Fibroblast of upper back skin (primary cell): ENCODE results near the gene WWOX.
A peak's percentile ranks its signal among the peaks of the same experiment; 100 is the strongest.

ENCODE experiments used
- DNase-seq: peaks from one replicate; pipeline ENCODE4 v3.0.0-alpha.2; 2013

WWOX gene

GRCh38 chr16:78633551-78633950 lies 534.1 kb downstream of the WWOX start:
- DNase-seq = no peak

- DNase-seq = no peak
Measured at GRCh38 chr16:78635807-78636206, 536.4 kb downstream of the WWOX start.

- DNase-seq = no peak
Measured at GRCh38 chr16:78638371-78638770, 538.9 kb downstream of the WWOX start.

GRCh38 chr16:78639775-78640174 lies 540.3 kb downstream of the WWOX start:
- no peak for DNase-seq

GRCh38 chr16:78640886-78641285 lies 541.4 kb downstream of the WWOX start:
- DNase-seq = no peak

GRCh38 chr16:78641433-78641832 lies 542.0 kb downstream of the WWOX start:
- DNase-seq = no peak

- no peak for DNase-seq
Measured at GRCh38 chr16:78642621-78643285, 543.3 kb downstream of the WWOX start.

GRCh38 chr16:78645657-78646056 lies 546.2 kb downstream of the WWOX start:
- DNase-seq = no peak

GRCh38 chr16:78647019-78647418 lies 547.6 kb downstream of the WWOX start:
- DNase-seq = no peak

GRCh38 chr16:78647491-78647890 lies 548.0 kb downstream of the WWOX start:
- no peak for DNase-seq

GRCh38 chr16:78648517-78648916 lies 549.1 kb downstream of the WWOX start:
- DNase-seq = no peak

- no peak for DNase-seq
Measured at GRCh38 chr16:78650339-78651074, 551.1 kb downstream of the WWOX start.

- DNase-seq = no peak
Measured at GRCh38 chr16:78654929-78655328, 555.5 kb downstream of the WWOX start.

- no peak for DNase-seq
Measured at GRCh38 chr16:78655331-78656113, 556.1 kb downstream of the WWOX start.

- DNase-seq = no peak
Measured at GRCh38 chr16:78656887-78657286, 557.4 kb downstream of the WWOX start.

GRCh38 chr16:78659216-78659615 lies 559.8 kb downstream of the WWOX start:
- DNase-seq = no peak

GRCh38 chr16:78659668-78660217 lies 560.3 kb downstream of the WWOX start:
- DNase-seq = no peak

- no peak for DNase-seq
Measured at GRCh38 chr16:78660795-78661194, 561.3 kb downstream of the WWOX start.

GRCh38 chr16:78663690-78664089 lies 564.2 kb downstream of the WWOX start:
- no peak for DNase-seq

GRCh38 chr16:78664811-78665772 lies 565.6 kb downstream of the WWOX start:
- peak; percentile 46 for DNase-seq

GRCh38 chr16:78666318-78666717 lies 566.9 kb downstream of the WWOX start:
- DNase-seq = no peak

GRCh38 chr16:78667675-78668074 lies 568.2 kb downstream of the WWOX start:
- no peak for DNase-seq
